22Rv1 (cell line): ENCODE data around the gene DPT.

Experiments
- H3K27ac ChIP-seq: fragments of 450-650 bp; 2 replicates; pipeline ENCODE4 v1.5.1; 2017
- ZFX ChIP-seq: fragments of 450-650 bp; IDR thresholded peaks from 2 replicates; pipeline ENCODE4 v1.6.1; 2017; ENCODE audit warnings: antibody characterized with exemption, borderline replicate concordance
- TF ChIP-seq, protein P1 (sequence below): fragments of 450-650 bp; IDR thresholded peaks from 2 replicates; pipeline ENCODE4 v1.5.1; 2017; ENCODE audit warnings: mild to moderate bottlenecking

The DPT gene

DNA sequence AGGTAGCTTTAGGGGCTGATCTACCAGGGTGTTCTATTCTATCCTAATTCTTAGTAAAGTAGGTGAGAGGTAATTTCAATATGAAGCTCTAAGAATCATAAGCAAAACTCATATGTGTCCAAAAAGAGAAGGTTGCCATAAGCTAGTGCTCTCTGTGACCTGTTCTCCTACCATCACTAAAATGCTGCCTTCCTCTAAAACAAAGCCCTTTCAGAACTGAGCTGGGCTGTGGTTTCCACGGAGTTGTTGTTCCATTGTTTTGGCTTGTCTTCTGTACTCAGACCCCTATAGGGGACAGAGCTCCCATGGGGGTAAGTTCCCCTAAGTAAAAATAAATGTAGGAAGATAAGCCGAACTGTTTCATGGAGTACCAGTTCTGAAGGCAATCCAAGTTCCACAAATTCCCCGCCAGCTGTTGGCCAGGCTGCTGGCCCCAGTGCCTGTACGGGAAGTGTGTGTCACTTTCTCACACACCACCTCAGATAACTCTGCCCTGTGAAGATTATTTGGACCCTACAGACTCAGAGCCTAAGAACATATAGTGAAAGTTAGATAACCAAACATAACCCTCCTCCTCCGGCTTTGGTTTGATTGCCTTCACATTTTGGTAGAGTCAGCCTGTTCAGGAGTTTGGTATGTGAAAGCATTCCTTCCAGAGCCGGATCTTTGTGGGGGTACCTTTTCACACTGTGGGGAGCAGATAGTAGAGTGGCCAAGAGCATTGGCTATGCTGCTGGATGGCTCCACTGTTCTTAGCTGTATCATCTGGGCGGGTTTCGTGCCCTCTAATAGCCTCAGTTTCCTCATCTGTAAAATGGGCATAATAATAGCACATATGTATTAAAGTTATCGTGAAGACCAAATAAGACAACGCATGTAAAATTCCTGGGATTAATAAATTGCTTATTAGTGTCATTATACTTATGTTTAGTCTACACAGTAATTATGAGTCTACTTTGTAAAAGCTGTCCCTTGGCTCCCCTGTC lies 10.8 kb downstream of the DPT start:
- no peak overlapping the region for H3K27ac ChIP-seq
- TF ChIP-seq ZFX, result no peak
- TF ChIP-seq, protein P1, sequence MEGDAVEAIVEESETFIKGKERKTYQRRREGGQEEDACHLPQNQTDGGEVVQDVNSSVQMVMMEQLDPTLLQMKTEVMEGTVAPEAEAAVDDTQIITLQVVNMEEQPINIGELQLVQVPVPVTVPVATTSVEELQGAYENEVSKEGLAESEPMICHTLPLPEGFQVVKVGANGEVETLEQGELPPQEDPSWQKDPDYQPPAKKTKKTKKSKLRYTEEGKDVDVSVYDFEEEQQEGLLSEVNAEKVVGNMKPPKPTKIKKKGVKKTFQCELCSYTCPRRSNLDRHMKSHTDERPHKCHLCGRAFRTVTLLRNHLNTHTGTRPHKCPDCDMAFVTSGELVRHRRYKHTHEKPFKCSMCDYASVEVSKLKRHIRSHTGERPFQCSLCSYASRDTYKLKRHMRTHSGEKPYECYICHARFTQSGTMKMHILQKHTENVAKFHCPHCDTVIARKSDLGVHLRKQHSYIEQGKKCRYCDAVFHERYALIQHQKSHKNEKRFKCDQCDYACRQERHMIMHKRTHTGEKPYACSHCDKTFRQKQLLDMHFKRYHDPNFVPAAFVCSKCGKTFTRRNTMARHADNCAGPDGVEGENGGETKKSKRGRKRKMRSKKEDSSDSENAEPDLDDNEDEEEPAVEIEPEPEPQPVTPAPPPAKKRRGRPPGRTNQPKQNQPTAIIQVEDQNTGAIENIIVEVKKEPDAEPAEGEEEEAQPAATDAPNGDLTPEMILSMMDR, result no peak

DNA sequence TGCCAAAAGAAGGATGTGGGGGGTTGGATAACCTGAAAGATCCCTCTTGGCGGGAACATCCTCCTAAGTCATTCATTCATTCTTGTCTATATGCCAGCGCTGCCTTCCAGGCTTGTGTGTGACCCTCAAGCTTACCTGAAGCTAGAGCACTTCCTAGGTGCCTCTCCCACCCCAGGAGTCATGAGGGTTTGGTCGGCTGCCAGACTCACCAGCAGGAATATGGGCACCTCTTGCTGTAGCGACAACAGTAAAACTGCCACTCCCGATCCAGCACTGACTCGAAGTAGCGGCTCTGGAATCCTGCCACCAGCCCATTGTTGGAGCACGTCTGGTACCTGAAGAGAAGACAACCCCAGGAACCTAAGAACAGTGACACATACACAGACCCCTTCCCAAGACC lies 15.0 kb downstream of the DPT start:
- no peak for TF ChIP-seq ZFX
- TF ChIP-seq, protein P1, result no peak
- H3K27ac ChIP-seq, result no peak overlapping the region

DNA sequence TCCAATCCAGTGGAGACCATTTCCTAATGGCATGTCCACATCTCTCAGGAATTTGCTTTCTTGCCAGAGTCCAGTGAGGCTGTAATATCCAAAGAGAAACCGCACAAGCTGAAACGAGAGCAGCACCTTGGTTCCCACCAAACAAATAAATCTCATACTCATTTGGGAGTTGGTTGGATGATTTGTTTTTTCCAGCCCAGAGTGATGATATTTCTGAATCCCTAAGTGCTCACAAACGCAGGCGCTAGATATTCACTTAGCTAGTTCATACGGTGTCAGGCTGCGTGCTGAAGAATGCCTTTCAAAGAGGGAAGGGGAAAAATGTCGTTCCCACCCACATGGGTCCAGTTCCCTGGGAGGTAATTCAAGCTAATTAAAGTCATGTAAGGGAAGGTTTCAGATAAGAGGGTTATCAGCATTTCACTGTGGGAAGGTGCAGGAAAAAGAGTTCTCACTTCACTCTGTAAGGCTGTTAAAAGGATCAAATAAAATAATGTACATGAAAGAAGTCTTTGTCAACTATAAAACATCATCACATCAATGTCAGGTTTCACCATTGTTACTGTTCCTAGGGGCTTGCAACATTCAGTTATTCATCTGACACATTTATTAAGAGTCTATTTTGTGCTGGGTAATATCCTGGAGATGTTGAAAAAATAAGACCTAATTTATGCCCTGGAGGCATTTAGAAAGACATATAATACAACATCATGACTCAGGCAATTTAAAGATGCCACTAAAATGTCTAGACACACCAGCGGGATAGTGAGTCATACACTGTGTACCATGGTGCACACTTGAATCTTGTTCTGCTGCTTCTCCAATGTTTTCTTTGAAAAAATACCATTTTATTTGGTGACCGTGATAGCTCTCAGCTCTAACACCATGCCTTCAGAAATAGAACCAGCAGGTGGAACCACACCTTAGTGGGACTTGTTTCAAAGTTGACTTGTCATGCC lies 19.3 kb downstream of the DPT start:
- no peak overlapping the region for H3K27ac ChIP-seq
- TF ChIP-seq, protein P1, result no peak
- TF ChIP-seq ZFX, result no peak

DNA sequence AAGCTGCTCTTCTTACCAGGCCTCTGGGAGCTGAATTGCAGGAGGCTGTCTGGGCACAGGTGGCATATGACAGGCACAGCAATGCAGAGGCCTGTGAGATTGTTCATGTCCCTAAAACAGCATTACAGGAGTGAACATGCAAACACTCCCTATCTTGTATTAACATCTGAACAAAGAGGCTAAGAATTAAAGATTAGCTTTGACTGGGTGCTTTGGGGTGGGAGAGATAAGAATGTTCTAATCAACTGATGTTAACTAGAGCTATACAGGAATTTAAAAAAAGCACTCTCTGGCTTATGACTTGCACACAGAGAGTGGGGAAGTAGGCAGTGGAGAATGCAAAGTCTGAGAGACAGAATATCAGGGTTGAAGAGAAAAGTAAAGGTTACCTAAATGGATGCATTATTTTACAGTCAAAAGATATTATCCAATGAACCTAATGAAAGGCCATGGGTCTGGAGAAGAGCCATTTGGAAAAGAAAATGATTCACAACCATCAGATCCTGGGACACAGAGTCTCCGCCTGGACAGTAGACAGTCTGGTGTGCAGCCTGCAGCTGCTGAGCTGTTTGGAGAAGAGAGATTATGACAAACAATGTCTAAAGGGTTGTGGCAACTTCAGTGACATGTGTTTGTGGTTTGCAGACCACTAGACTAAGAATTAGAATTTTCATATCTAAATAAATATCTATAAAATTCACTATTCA lies 20.2 kb downstream of the DPT start:
- no peak overlapping the region for H3K27ac ChIP-seq
- TF ChIP-seq ZFX, result no peak
- TF ChIP-seq, protein P1, result no peak

DNA sequence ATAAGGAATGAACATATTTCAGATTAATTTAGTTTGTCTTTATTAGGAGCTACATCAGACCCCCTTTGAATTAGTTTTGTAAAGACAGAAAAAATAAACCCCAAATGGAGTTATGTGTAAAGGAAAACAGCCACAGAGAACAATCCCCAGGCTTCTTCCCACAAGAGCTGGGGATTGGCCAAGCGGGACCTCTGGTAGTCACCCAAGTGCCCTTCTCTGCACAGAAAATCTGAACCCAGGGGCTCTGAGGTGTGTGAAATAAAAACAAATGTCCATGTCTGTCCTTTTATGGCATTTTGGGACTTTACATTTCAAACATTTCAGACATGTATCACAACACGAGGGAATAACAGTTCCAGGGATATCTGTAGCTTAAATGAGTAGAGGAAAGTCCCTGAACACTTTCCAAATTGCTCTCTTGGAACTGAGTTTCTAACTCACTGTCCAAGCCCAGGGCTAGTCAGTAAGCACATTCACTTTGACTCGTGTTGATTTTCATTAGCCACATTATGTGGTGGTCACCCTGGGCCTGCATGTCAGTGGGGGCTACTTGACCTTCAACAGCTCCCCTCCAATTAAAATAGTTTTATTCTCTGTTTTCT lies 22.5 kb downstream of the DPT start:
- TF ChIP-seq, protein P1, result no peak
- no peak for TF ChIP-seq ZFX
- H3K27ac ChIP-seq, result no peak overlapping the region

DNA sequence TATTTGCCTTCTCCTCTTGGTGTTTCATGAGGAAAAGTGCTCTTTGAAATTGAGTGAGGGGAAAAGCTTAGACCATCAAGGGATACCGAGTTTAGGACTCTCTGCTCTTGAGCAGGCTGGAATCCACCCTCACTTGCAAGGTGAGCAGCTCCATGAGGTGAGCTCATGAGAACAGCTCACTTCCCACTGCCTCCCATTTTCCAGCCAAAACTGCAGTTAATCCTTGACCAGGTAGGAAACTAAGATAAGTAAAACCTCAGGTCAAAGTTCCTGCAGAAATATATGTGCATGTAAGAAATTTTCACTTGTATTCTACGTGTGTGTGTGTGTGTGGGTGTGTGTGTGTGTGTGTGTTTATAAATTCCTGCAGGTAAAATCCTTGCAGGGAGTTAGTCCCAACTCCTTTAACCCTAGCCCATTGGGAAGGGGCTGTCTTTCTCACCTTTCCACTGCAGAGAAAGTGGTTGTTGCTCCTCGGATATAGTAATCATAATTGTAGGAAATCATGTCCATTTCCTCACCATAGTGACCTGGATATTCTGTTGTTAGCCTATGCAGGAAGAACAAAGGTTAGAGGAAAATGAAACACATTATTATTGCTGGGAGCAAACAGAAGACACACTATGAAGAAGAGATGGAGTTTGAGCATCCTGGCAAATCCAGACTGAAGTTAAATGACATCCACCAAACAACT lies 28.3 kb downstream of the DPT start:
- TF ChIP-seq ZFX, result no peak
- TF ChIP-seq, protein P1, result no peak

More for the DNA sequence above, 28.3 kb downstream of the DPT start:
- no peak overlapping the region for H3K27ac ChIP-seq
